Skeletal muscle tissue (tissue), 4 donors: ENCODE results near the gene MYO6. TPM values are rescaled to one million over a fixed set of nuclear protein-coding genes. Genes with fewer than 3 reads are reported as not detected.

Experiments used
- H3K27ac ChIP-seq: one replicate; pipeline ENCODE4 v1.7.0; 2013; ENCODE audit warnings: mild to moderate bottlenecking, low read depth, low read length, inconsistent platforms
- H3K27me3 ChIP-seq, 3 donors: one replicate each; pipeline ENCODE4 v1.7.0; 2013; ENCODE audit warnings: low read length in 3 of 3; ENCODE audit not compliant: control insufficient read depth in 3 of 3, insufficient read depth in 3 of 3
- H3K36me3 ChIP-seq, 3 donors: one replicate each; pipeline ENCODE4 v1.7.0; 2013; ENCODE audit warnings: low read length in 3 of 3; ENCODE audit not compliant: control insufficient read depth in 3 of 3, insufficient read depth in 3 of 3
- H3K4me1 ChIP-seq, 3 donors: one replicate each; pipeline ENCODE4 v1.7.0; 2013; ENCODE audit warnings: low read length in 3 of 3, mild to moderate bottlenecking in 3 of 3; ENCODE audit not compliant: control insufficient read depth in 3 of 3, insufficient read depth in 3 of 3
- H3K4me3 ChIP-seq, 3 donors: one replicate each; pipeline ENCODE4 v1.7.0; 2013; ENCODE audit warnings: low read length in 3 of 3
- H3K9ac ChIP-seq, 3 donors: one replicate each; pipeline ENCODE4 v1.7.0; 2013; ENCODE audit warnings: low read length in 3 of 3, mild to moderate bottlenecking in 3 of 3, moderate library complexity in 2 of 3, low read depth in 1 of 3
- H3K9me3 ChIP-seq, 3 donors: one replicate each; pipeline ENCODE4 v1.7.0; 2013; ENCODE audit warnings: low read length in 3 of 3; ENCODE audit not compliant: control insufficient read depth in 3 of 3
- total RNA-seq: library from RNA; depleted of rRNA; stranded (reverse); fragments of >200 nt; gene quantifications from one replicate; pipeline ENCODE4 v1.2.3, GENCODE V29; 2014
- donor health status: Osteomylitis.

MYO6 gene
- total RNA-seq, 1 donor from 2014 or later: 3.7 TPM

GRCh38 chr6:75761489-75761888 lies 12.4 kb downstream of the MYO6 start:
- Histone ChIP-seq H3K27ac (no peak overlapping the region), H3K27me3 (no peaks in the 10 kb centered on the region), H3K4me3 (no peak overlapping the region), H3K9me3 (no peaks in the 10 kb centered on the region), H3K36me3 (no peaks in the 10 kb centered on the region), H3K4me1 (no peaks in the 10 kb centered on the region), H3K9ac (no peak overlapping the region)

GRCh38 chr6:75762063-75762462 lies 13.0 kb downstream of the MYO6 start:
- Histone ChIP-seq H3K27me3 (no peaks in the 10 kb centered on the region), H3K36me3 (no peaks in the 10 kb centered on the region), H3K27ac (no peak overlapping the region), H3K4me3 (no peak overlapping the region), H3K9ac (no peak overlapping the region), H3K9me3 (no peaks in the 10 kb centered on the region), H3K4me1 (no peaks in the 10 kb centered on the region)

- Histone ChIP-seq H3K36me3 (no peaks in the 10 kb centered on the region), H3K27ac (no peak overlapping the region), H3K4me3 (no peak overlapping the region), H3K9me3 (no peaks in the 10 kb centered on the region), H3K4me1 (no peaks in the 10 kb centered on the region), H3K27me3 (no peaks in the 10 kb centered on the region), H3K9ac (no peak overlapping the region)
Observed at GRCh38 chr6:75766387-75766786, 17.3 kb downstream of the MYO6 start.

GRCh38 chr6:75770844-75771243 lies 21.8 kb downstream of the MYO6 start:
- H3K9ac ChIP-seq: no peak overlapping the region
- H3K27ac ChIP-seq: no peak overlapping the region
- no peaks in the 10 kb centered on the region for H3K9me3 ChIP-seq
- H3K4me1 ChIP-seq: peaks cover 0 to 3% (median 3%) of the 10 kb centered on the region in 3 donors
- no peak overlapping the region for H3K4me3 ChIP-seq
- no peaks in the 10 kb centered on the region for H3K27me3 ChIP-seq
- no peaks in the 10 kb centered on the region for H3K36me3 ChIP-seq

GRCh38 chr6:75775219-75775618 lies 26.2 kb downstream of the MYO6 start:
- H3K9me3 ChIP-seq: no peaks in the 10 kb centered on the region
- H3K36me3 ChIP-seq: no peaks in the 10 kb centered on the region
- H3K4me3 ChIP-seq: no peak overlapping the region
- H3K4me1 ChIP-seq: peaks cover 0 to 3% (median 3%) of the 10 kb centered on the region in 3 donors
- no peak overlapping the region for H3K27ac ChIP-seq
- no peaks in the 10 kb centered on the region for H3K27me3 ChIP-seq
- H3K9ac ChIP-seq: no peak overlapping the region

- Histone ChIP-seq H3K27me3 (no peaks in the 10 kb centered on the region), H3K9me3 (no peaks in the 10 kb centered on the region), H3K4me3 (no peak overlapping the region), H3K36me3 (no peaks in the 10 kb centered on the region), H3K9ac (no peak overlapping the region), H3K4me1 (peaks cover 0 to 3% (median 3%) of the 10 kb centered on the region in 3 donors), H3K27ac (no peak overlapping the region)
Observed at GRCh38 chr6:75776461-75776860, 27.4 kb downstream of the MYO6 start.

- no peak overlapping the region for H3K27ac ChIP-seq
- no peaks in the 10 kb centered on the region for H3K27me3 ChIP-seq
- peaks cover 0 to 3% (median 3%) of the 10 kb centered on the region in 3 donors for H3K4me1 ChIP-seq
- H3K36me3 ChIP-seq: no peaks in the 10 kb centered on the region
- no peaks in the 10 kb centered on the region for H3K9me3 ChIP-seq
- H3K9ac ChIP-seq: no peak overlapping the region
- no peak overlapping the region for H3K4me3 ChIP-seq
Observed at GRCh38 chr6:75778757-75779156, 29.7 kb downstream of the MYO6 start.

GRCh38 chr6:75786152-75786551 lies 37.1 kb downstream of the MYO6 start:
- Histone ChIP-seq H3K9me3 (no peaks in the 10 kb centered on the region), H3K4me3 (no peak overlapping the region), H3K27ac (no peak overlapping the region), H3K4me1 (no peaks in the 10 kb centered on the region), H3K9ac (no peak overlapping the region), H3K36me3 (no peaks in the 10 kb centered on the region), H3K27me3 (no peaks in the 10 kb centered on the region)

- Histone ChIP-seq H3K27ac (no peak overlapping the region), H3K4me1 (no peaks in the 10 kb centered on the region), H3K36me3 (no peaks in the 10 kb centered on the region), H3K9me3 (no peaks in the 10 kb centered on the region), H3K4me3 (no peak overlapping the region), H3K9ac (no peak overlapping the region), H3K27me3 (no peaks in the 10 kb centered on the region)
Observed at GRCh38 chr6:75788894-75789293, 39.9 kb downstream of the MYO6 start.

- Histone ChIP-seq H3K9me3 (no peaks in the 10 kb centered on the region), H3K27ac (no peak overlapping the region), H3K4me1 (no peaks in the 10 kb centered on the region), H3K27me3 (no peaks in the 10 kb centered on the region), H3K4me3 (no peak overlapping the region), H3K9ac (no peak overlapping the region), H3K36me3 (no peaks in the 10 kb centered on the region)
Observed at GRCh38 chr6:75791881-75792280, 42.8 kb downstream of the MYO6 start.

- H3K27me3 ChIP-seq: no peaks in the 10 kb centered on the region
- H3K36me3 ChIP-seq: no peaks in the 10 kb centered on the region
- no peaks in the 10 kb centered on the region for H3K9me3 ChIP-seq
- no peak overlapping the region for H3K27ac ChIP-seq
- no peaks in the 10 kb centered on the region for H3K4me1 ChIP-seq
- no peak overlapping the region for H3K9ac ChIP-seq
- no peak overlapping the region for H3K4me3 ChIP-seq
Observed at GRCh38 chr6:75794351-75794846, 45.4 kb downstream of the MYO6 start.
